GM12872 (cell line): ENCODE data around the gene CTSS.

ENCODE experiments used
- TF ChIP-seq, protein P1 (sequence below): IDR thresholded peaks from 3 replicates; pipeline ENCODE4 v1.5.1; 2011; ENCODE audit warnings: low read depth, mild to moderate bottlenecking, low read length, moderate library complexity; ENCODE audit not compliant: insufficient read depth

The CTSS gene

DNA sequence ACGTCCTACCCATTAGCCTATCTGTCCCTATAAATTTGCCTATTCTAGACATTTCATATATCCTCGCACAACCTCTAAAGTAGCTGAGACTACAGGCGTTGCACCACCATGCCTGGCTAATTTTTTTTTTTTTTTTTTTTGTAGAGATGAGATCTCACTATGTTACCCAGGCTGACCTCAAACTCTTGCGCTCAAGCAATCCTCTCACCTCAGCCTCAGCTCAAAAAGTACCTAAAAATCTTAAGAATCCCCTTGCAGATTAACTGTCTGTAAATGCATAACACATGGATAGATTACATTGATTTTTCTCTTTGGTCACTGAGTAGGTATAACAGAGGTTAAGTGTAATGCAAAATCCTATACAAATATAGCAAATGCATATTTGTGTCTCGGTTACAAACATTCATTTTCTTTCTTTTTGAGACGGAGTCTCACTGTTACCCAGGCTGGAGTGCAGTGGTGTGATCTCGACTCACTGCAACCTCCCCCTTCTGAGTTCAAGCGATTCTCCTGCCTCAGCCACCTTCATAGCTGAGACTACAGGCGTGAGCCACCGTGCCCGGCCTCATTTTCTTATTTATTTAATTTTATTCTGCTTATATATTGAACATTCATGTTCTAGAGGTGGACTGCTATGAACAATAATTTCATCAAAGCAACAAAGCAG lies 47.2 kb downstream of the CTSS start:
- TF ChIP-seq, protein P1, sequence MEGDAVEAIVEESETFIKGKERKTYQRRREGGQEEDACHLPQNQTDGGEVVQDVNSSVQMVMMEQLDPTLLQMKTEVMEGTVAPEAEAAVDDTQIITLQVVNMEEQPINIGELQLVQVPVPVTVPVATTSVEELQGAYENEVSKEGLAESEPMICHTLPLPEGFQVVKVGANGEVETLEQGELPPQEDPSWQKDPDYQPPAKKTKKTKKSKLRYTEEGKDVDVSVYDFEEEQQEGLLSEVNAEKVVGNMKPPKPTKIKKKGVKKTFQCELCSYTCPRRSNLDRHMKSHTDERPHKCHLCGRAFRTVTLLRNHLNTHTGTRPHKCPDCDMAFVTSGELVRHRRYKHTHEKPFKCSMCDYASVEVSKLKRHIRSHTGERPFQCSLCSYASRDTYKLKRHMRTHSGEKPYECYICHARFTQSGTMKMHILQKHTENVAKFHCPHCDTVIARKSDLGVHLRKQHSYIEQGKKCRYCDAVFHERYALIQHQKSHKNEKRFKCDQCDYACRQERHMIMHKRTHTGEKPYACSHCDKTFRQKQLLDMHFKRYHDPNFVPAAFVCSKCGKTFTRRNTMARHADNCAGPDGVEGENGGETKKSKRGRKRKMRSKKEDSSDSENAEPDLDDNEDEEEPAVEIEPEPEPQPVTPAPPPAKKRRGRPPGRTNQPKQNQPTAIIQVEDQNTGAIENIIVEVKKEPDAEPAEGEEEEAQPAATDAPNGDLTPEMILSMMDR = no peak

DNA sequence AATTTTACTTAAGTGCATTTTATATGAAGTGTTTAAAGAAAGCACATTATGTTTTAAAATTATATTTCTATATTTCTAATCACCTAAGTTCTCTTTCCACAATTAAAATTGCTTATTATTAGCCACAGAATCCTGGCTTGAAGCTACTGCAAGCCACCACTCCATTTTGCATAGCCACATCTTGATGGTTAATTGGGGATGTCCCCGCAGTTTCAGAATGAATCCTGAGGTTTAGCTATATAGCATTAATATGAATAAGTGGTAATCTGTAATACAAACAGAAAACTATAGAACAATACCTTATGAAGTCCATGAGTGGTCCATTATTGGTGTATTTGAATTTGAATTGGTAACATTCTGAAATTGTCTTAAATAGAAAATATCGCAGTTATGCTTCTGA lies 57.0 kb downstream of the CTSS start:
- TF ChIP-seq, protein P1 = no peak

DNA sequence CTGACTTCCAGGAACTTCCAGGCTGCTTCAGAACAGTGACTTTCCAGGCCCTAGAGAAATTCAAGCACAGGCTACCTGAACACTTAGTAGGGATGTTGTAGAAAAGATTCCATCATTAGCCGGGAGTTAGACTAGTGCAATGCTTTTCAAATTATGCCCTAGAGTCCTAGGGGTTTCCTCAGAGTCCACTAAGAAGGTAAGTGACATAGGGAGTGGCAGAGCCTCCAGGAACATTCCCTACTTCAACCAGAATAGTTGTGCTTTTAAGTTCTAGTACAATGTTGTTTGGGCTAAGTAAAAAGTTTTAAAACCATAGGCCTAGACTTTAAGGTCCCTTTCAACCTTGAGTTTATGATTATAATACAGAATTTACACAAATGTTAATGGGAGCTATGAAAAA lies 59.5 kb downstream of the CTSS start:
- TF ChIP-seq, protein P1 = no peak

DNA sequence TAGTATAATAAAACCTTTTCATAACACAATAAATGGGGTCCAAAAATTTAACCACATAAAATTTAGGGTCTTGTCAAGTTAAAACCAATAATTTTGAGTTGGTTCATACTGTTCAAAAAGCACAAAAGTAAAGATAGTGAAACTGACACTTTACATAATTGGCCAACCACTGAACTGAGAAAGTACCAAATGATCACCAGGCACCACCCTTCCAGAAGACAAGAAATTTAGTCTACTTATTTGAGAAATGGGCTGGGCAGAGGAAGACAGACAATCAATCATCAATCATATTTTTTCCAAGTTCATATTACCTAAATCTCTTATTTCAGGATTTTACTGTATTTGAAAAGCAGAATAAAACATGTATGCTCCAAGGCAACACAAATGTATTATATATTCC lies 62.2 kb downstream of the CTSS start:
- TF ChIP-seq, protein P1 = no peak

DNA sequence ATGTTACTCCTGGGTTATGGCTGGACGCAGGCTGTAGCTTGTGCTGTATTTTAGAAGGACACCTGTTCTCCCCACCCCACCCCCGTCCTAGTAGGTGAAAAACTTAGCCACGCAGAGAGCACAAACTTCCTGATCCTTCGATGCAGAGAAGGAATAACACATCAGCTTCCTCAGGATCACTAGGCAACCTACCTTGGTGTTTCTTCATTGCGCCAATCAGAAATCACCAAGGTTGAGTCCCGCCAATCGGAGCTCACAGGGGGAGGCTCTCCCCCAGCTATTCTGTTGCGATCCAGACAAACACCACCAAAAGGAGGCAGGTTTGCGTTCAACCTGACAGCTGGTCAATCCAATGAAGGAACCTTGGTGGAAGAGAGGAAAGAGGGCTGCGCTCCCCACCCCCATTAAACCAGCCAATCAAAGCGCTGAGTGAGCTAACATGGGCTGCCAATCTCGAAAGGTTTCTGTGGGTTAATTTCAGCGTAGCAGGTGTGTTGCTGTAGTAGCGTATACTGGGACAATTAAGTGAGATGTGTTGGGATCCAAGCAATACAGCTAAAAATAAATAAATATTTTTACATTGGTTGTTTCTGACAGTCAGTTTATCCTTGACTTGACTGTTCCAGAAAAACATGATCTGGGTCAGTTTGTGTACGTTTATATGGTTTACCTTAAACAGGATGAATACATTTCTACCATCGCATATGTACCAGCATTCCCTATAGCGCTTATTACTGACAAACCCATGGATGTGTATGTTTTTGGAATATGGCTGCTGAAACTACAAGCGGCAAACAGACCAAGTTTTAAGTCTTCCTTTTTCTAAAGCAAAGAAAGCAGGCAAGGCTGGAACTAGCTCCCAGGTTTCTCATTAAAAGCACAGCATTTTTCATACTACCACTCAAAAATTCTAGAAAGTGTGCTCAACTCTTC lies 68.3 kb downstream of the CTSS start, which contains the start of gene GOLPH3L:
Gene GOLPH3L (minus strand): TSS at position 160 of the 933 bp plus-strand sequence. CDS start 2,316 bp downstream, outside the sequence.
- TF ChIP-seq, protein P1 = no peak

DNA sequence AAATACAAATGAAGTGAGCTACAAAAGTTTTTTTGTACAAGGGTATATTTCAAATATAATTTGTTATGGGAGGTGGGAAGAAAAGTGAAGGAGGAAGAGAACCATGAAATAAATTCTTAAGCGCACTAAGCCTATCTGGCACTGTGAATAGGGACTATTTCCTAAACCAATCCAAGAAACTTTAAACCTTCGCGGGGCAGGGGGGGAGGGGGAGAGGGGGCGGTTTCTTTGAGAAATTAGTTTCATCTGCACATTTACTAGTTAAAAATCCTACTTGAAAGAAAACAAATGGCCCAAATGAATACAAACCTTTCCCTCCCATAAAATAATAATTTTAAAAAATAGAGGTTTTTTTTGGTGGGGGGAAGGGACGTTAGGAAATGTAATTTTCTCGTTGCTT lies 69.0 kb downstream of the CTSS start:
- TF ChIP-seq, protein P1 = no peak

DNA sequence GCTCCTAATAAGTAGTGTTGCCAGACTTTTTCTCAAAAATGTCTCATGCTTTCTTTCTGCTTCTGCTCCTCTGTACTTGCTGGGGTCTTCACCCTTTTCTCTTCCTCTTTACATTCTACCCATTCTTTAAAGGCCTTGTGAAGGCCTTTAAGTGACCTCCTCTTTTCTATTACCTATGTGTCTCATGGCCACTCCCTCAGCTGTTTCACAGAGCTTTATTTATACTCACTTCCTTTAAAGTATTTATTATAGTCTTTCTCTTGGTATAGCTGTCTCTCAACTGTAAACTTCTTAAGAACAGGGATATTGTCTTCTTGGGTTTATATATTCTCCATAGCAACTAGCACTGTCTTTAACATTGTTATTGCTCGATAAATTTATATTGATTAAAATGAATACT lies 69.4 kb downstream of the CTSS start:
- TF ChIP-seq, protein P1 = no peak
